H1 (cell line): ENCODE data around the gene PTPRD. TPM values are rescaled to one million over a fixed set of nuclear protein-coding genes. Genes with fewer than 3 reads are reported as not detected.

Experiments
- CTCF ChIA-PET: fragments of 300-600 bp; sonication (Branson Sonifier 250); formaldehyde crosslinking; loops from one replicate; lab custom pipeline; 2021; ENCODE audit not compliant: partially characterized antibody; lab: Charles Lee
- POLR2A ChIA-PET: fragments of 300-600 bp; sonication (Branson Sonifier 250); formaldehyde crosslinking; loops from one replicate; lab custom pipeline; 2021; ENCODE audit warnings: inconsistent platforms; ENCODE audit not compliant: partially characterized antibody; lab: Charles Lee
- DNase-seq, 2 experiments: peaks; one replicate each; pipeline versions ENCODE4 v3.0.0 to v3.0.0-alpha.2; 2010 to 2022; ENCODE audit warnings: low spot score in 2 of 2, low read depth in 1 of 2, mixed read lengths in 1 of 2
- FAIRE-seq: peaks from 2 replicates; lab custom pipeline; 2011; peaks lifted over from hg19 to GRCh38; lab: Jason Lieb, UNC
- H2AFZ ChIP-seq: 2 replicates; pipeline ENCODE4 v1.8.1; 2012; ENCODE audit warnings: low read length, inconsistent platforms
- H2AK5ac ChIP-seq: 2 replicates; pipeline ENCODE4 v1.6.1; 2013; ENCODE audit warnings: low read depth, low read length
- H2BK120ac ChIP-seq: replicated peaks from 2 replicates; pipeline ENCODE3; 2013; ENCODE audit warnings: low read depth, low read length, inconsistent platforms
- H2BK12ac ChIP-seq: 2 replicates; pipeline ENCODE4 v1.6.1; 2013; ENCODE audit warnings: low read depth, low read length
- H2BK15ac ChIP-seq: 2 replicates; pipeline ENCODE4 v1.6.1; 2013; ENCODE audit warnings: low read length
- H2BK20ac ChIP-seq: 2 replicates; pipeline ENCODE4 v1.6.1; 2013; ENCODE audit warnings: low read length
- H2BK5ac ChIP-seq: 2 replicates; pipeline ENCODE4 v1.6.1; 2013; ENCODE audit warnings: low read depth, low read length
- H3K14ac ChIP-seq: 2 replicates; pipeline ENCODE4 v1.6.1; 2013; ENCODE audit warnings: inconsistent platforms; ENCODE audit not compliant: insufficient read length
- H3K18ac ChIP-seq: 2 replicates; pipeline ENCODE4 v1.6.1; 2013; ENCODE audit warnings: low read length; ENCODE audit errors: extremely low read depth
- H3K23ac ChIP-seq: 2 replicates; pipeline ENCODE4 v1.6.1; 2013; ENCODE audit warnings: inconsistent platforms; ENCODE audit not compliant: insufficient read length
- H3K23me2 ChIP-seq: 2 replicates; pipeline ENCODE4 v1.6.1; 2013; ENCODE audit warnings: low read depth, low read length
- H3K27ac ChIP-seq: 2 replicates; pipeline ENCODE4 v1.6.1; 2011; ENCODE audit warnings: low read depth, low read length, inconsistent platforms
- H3K27me3 ChIP-seq, 4 experiments: replicated peaks in 1 of 4; 1 replicate in 1 of 4; 2 replicates in 3 of 4; pipeline versions ENCODE4 v1.6.1 to v1.8.1; 2011 to 2013; ENCODE audit warnings: low read length in 3 of 4, mild to moderate bottlenecking in 3 of 4, inconsistent platforms in 2 of 4, mixed read lengths in 2 of 4, moderate library complexity in 1 of 4; ENCODE audit not compliant: control insufficient read depth in 3 of 4, insufficient read depth in 3 of 4; ENCODE audit errors: extremely low read depth in 1 of 4
- H3K36me3 ChIP-seq, 4 experiments: 2 replicates each; pipeline versions ENCODE4 v1.6.1 to v1.8.1; 2011 to 2013; ENCODE audit warnings: mild to moderate bottlenecking in 4 of 4, low read length in 3 of 4, moderate library complexity in 2 of 4, control low read depth in 1 of 4, inconsistent platforms in 1 of 4; ENCODE audit not compliant: insufficient read depth in 4 of 4, control insufficient read depth in 2 of 4
- H3K4ac ChIP-seq: replicated peaks from 2 replicates; pipeline ENCODE3; 2013; ENCODE audit warnings: low read length, low read depth, mixed read lengths, inconsistent platforms; ENCODE audit not compliant: insufficient read length
- H3K4me1 ChIP-seq, 4 experiments: replicated peaks in 1 of 4; 1 replicate in 1 of 4; 2 replicates in 3 of 4; pipeline versions ENCODE4 v1.6.1 to v1.8.1; 2011 to 2013; ENCODE audit warnings: low read length in 3 of 4, inconsistent platforms in 2 of 4, mixed read lengths in 1 of 4; ENCODE audit not compliant: insufficient read depth in 4 of 4, control insufficient read depth in 3 of 4
- H3K4me2 ChIP-seq, 2 experiments: 2 replicates each; pipeline versions ENCODE4 v1.6.1 to v1.8.1; 2011 to 2013; ENCODE audit warnings: low read depth in 2 of 2, low read length in 2 of 2, control low read depth in 1 of 2, inconsistent platforms in 1 of 2, mild to moderate bottlenecking in 1 of 2; ENCODE audit not compliant: insufficient read depth in 1 of 2
- H3K4me3 ChIP-seq, 4 experiments: fragments of 200-600, 300-600 bp in 1 of 4; sonication (generic), shearing (Covaris generic), sonication (Bioruptor Twin) in 1 of 4; 2 replicates each; pipeline versions ENCODE4 v1.5.1 to v1.8.1; 2011 to 2016; ENCODE audit warnings: low read length in 4 of 4, low read depth in 3 of 4, control low read depth in 2 of 4, inconsistent platforms in 2 of 4, mild to moderate bottlenecking in 2 of 4, mixed read lengths in 1 of 4, moderate library complexity in 1 of 4; ENCODE audit not compliant: insufficient read depth in 2 of 4; ENCODE audit errors: extremely low read depth in 1 of 4
- H3K56ac ChIP-seq: replicated peaks from 2 replicates; pipeline ENCODE3; 2013; ENCODE audit warnings: low read depth, mild to moderate bottlenecking, mixed read lengths, low read length, inconsistent platforms; ENCODE audit not compliant: insufficient read length
- H3K79me1 ChIP-seq: 2 replicates; pipeline ENCODE4 v1.6.1; 2013; ENCODE audit warnings: low read depth, low read length, control low read depth
- H3K79me2 ChIP-seq, 2 experiments: 2 replicates each; pipeline versions ENCODE4 v1.6.1 to v1.8.1; 2012 to 2013; ENCODE audit warnings: low read length in 2 of 2, mild to moderate bottlenecking in 2 of 2, inconsistent platforms in 1 of 2; ENCODE audit not compliant: insufficient read depth in 2 of 2, control insufficient read depth in 1 of 2
- H3K9ac ChIP-seq, 4 experiments: replicated peaks in 1 of 4; 1 replicate in 1 of 4; 2 replicates in 3 of 4; pipeline versions ENCODE4 v1.6.1 to v1.8.1; 2011 to 2013; ENCODE audit warnings: low read depth in 3 of 4, low read length in 3 of 4, control low read depth in 2 of 4, mild to moderate bottlenecking in 2 of 4, moderate library complexity in 2 of 4, inconsistent platforms in 1 of 4; ENCODE audit errors: extremely low read depth in 1 of 4
- H3K9me3 ChIP-seq, 2 experiments: 2 replicates each; pipeline versions ENCODE4 v1.6.1 to v1.8.1; 2012 to 2013; ENCODE audit warnings: mild to moderate bottlenecking in 2 of 2, moderate library complexity in 2 of 2, control low read depth in 1 of 2, inconsistent platforms in 1 of 2, low read depth in 1 of 2, low read length in 1 of 2, mixed read lengths in 1 of 2; ENCODE audit not compliant: insufficient read depth in 2 of 2
- H4K20me1 ChIP-seq, 2 experiments: replicated peaks in 1 of 2; 2 replicates each; pipeline versions ENCODE3 to v1.8.1; 2011 to 2013; ENCODE audit warnings: inconsistent platforms in 2 of 2, low read length in 2 of 2, mild to moderate bottlenecking in 1 of 2; ENCODE audit not compliant: insufficient read depth in 2 of 2, control insufficient read depth in 1 of 2
- H4K5ac ChIP-seq: 2 replicates; pipeline ENCODE4 v1.6.1; 2013; ENCODE audit warnings: low read length, low read depth, mixed read lengths, inconsistent platforms; ENCODE audit not compliant: insufficient read length
- H4K8ac ChIP-seq: 2 replicates; pipeline ENCODE4 v1.8.0; 2013; ENCODE audit warnings: mild to moderate bottlenecking, moderate library complexity, low read length, inconsistent platforms; ENCODE audit not compliant: insufficient read depth; ENCODE audit errors: extremely low read depth
- H4K91ac ChIP-seq: replicated peaks from 2 replicates; pipeline ENCODE3; 2013; ENCODE audit warnings: low read length, mixed read lengths, inconsistent platforms; ENCODE audit not compliant: insufficient read length
- CHD2 ChIP-seq: IDR thresholded peaks from 2 replicates; pipeline ENCODE4 v1.6.1; 2012; ENCODE audit warnings: low read length, improper control_type of control experiment
- WGBS, 2 experiments: shearing (Covaris generic) in 1 of 2; methylation state at CpG; one replicate each; pipeline versions ENCODE4 v1.1.6 to v1.1.7; 2013 to 2015; ENCODE audit warnings: low lambda C conversion rate in 2 of 2, mixed read lengths in 2 of 2, inconsistent platforms in 1 of 2, low coverage in 1 of 2, missing lambda C conversion rate in 1 of 2; ENCODE audit not compliant: insufficient replicate concordance in 2 of 2, insufficient coverage in 1 of 2, insufficient read length in 1 of 2; ENCODE audit errors: extremely low coverage in 1 of 2, missing lambda C conversion rate in 1 of 2; 5-methylcytosine and 5-hydroxymethylcytosine counted together
- polyA plus RNA-seq, 7 experiments: library from polyadenylated mRNA; depleted of rRNA in 3 of 7; stranded (reverse) in 5 of 7; unstranded in 2 of 7; fragments of >200 nt in 5 of 7; fragments of 200-250 nt in 2 of 7; gene quantifications; 1 replicate in 5 of 7; 2 replicates in 1 of 7; 4 replicates in 1 of 7; pipeline versions ENCODE4 v1.2.1 to v1.2.3, GENCODE V29; 2011 to 2013; ENCODE audit warnings: missing spikeins in 2 of 7, mixed read lengths in 2 of 7
- total RNA-seq: library from RNA; stranded (reverse); fragmentation: NEBNext Ultra II Directional; extraction: Animal tissue kit (Norgen Biotek cat#: 25700); gene quantifications from 2 replicates; pipeline ENCODE4 v1.2.1, GENCODE V29; 2021
- TF ChIP-seq, protein P1 (sequence below), 3 experiments: IDR thresholded peaks; 1 replicate in 2 of 3; 2 replicates in 1 of 3; pipeline versions ENCODE4 v1.5.1 to v1.6.1; 2011; ENCODE audit warnings: low read length in 3 of 3, mild to moderate bottlenecking in 3 of 3, inconsistent platforms in 2 of 3, low read depth in 1 of 3, moderate library complexity in 1 of 3; ENCODE audit not compliant: insufficient read depth in 1 of 3; ENCODE audit errors: control extremely low read depth in 1 of 3

The PTPRD gene
- total and polyA plus RNA-seq, 2 of the 8 experiments (the other 6 are each of a cell fraction or from before 2014, with no cell fraction given): 17.2 to 77.0 TPM

- no peak overlapping the region for H2BK5ac ChIP-seq
These were observed 1984.7 kb downstream of the PTPRD start for GRCh38 chr9:8627976-8628679.

More at GRCh38 chr9:8627976-8628679, 1984.7 kb downstream of the PTPRD start:
- Histone ChIP-seq H2BK120ac (no peak overlapping the region), H3K4me2 (no peak overlapping the region), H3K4me1 (0 out of 7 replicates have a peak, but pooled peaks cover 0 to 2% (median 0%) of the 10 kb centered on the region in 4 experiments), H3K79me1 (no peaks in the 10 kb centered on the region), H4K91ac (no peak overlapping the region), H3K4ac (no peak overlapping the region), H3K14ac (no peak overlapping the region), H3K4me3 (no peak overlapping the region), H3K23me2 (no peaks in the 10 kb centered on the region), H4K20me1 (no peaks in the 10 kb centered on the region), H3K18ac (no peak overlapping the region), H3K9me3 (no peaks in the 10 kb centered on the region), H2BK20ac (no peak overlapping the region), H3K56ac (no peak overlapping the region), H4K5ac (no peak overlapping the region), H2AFZ (no peak overlapping the region), H3K27ac (no peak overlapping the region), H3K27me3 (no peaks in the 10 kb centered on the region), H3K9ac (no peak overlapping the region), H2AK5ac (no peak overlapping the region), H4K8ac (no peak overlapping the region), H3K36me3 (no peaks in the 10 kb centered on the region; a peak in 1 of 8 replicates), H3K23ac (no peak overlapping the region), H2BK12ac (no peak overlapping the region), H2BK15ac (no peak overlapping the region), H3K79me2 (no peaks in the 10 kb centered on the region)
- ChIA-PET CTCF (interaction anchor here (1.1 kb wide), 1 partner anchor 21 kb away, joined by 4 read pairs; no protein-coding TSS in a partner anchor), POLR2A (no interaction called here)
- no peak for TF ChIP-seq CHD2
- TF ChIP-seq, protein P1, sequence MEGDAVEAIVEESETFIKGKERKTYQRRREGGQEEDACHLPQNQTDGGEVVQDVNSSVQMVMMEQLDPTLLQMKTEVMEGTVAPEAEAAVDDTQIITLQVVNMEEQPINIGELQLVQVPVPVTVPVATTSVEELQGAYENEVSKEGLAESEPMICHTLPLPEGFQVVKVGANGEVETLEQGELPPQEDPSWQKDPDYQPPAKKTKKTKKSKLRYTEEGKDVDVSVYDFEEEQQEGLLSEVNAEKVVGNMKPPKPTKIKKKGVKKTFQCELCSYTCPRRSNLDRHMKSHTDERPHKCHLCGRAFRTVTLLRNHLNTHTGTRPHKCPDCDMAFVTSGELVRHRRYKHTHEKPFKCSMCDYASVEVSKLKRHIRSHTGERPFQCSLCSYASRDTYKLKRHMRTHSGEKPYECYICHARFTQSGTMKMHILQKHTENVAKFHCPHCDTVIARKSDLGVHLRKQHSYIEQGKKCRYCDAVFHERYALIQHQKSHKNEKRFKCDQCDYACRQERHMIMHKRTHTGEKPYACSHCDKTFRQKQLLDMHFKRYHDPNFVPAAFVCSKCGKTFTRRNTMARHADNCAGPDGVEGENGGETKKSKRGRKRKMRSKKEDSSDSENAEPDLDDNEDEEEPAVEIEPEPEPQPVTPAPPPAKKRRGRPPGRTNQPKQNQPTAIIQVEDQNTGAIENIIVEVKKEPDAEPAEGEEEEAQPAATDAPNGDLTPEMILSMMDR (IDR thresholded peaks at IDR 0.05; ENCODE audit: control extremely low read depth in 1 of 3, insufficient read depth in 1 of 3, low read depth in 1 of 3, low read length in 3 of 3): no peak
- FAIRE-seq: no peak
- DNase-seq: no peak
- 69% methylated on average over 7 of the region's 7 CpGs; no CpG with 5 or more reads in 1 of the 2 experiments for WGBS, 2 experiments
